ENCODE measurements around the gene DRG2.

Gene DRG2

GRCh38 chr17:18117533-18117932, 29.8 kb downstream of the DRG2 start:
- H3K27ac ChIP-seq (ENCODE audit: low read depth, low read length): no peak overlapping the region
- no peaks in the 10 kb centered on the region for H3K4me1 ChIP-seq (ENCODE audit: control insufficient read depth, insufficient read depth, low read length)
- H3K4me3 ChIP-seq (ENCODE audit: low read depth, low read length): no peak overlapping the region
- H3K36me3 ChIP-seq (ENCODE audit: control insufficient read depth, insufficient read depth, low read length): no peaks in the 10 kb centered on the region
- peaks cover 16% of the 10 kb centered on the region for H3K9me3 ChIP-seq (ENCODE audit: control insufficient read depth, insufficient read depth, low read depth, low read length)
- no peak overlapping the region for H3K9ac ChIP-seq (ENCODE audit: low read length)
- H3K27me3 ChIP-seq (ENCODE audit: control insufficient read depth, insufficient read depth, low read length): no peaks in the 10 kb centered on the region

GRCh38 chr17:18117982-18118975, 30.5 kb downstream of the DRG2 start:
- H3K27ac ChIP-seq (ENCODE audit: low read depth, low read length): no peak overlapping the region
- H3K9me3 ChIP-seq (ENCODE audit: control insufficient read depth, insufficient read depth, low read depth, low read length): peaks cover 16% of the 10 kb centered on the region
- no peaks in the 10 kb centered on the region for H3K36me3 ChIP-seq (ENCODE audit: control insufficient read depth, insufficient read depth, low read length)
- no peak overlapping the region for H3K4me3 ChIP-seq (ENCODE audit: low read depth, low read length)
- no peak overlapping the region for H3K9ac ChIP-seq (ENCODE audit: low read length)
- no peaks in the 10 kb centered on the region for H3K4me1 ChIP-seq (ENCODE audit: control insufficient read depth, insufficient read depth, low read length)
- H3K27me3 ChIP-seq (ENCODE audit: control insufficient read depth, insufficient read depth, low read length): no peaks in the 10 kb centered on the region

GRCh38 chr17:18119166-18119745, 31.5 kb downstream of the DRG2 start:
- Histone ChIP-seq H3K4me3 (ENCODE audit: low read depth, low read length) (no peak overlapping the region), H3K9me3 (ENCODE audit: control insufficient read depth, insufficient read depth, low read depth, low read length) (peaks cover 16% of the 10 kb centered on the region), H3K36me3 (ENCODE audit: control insufficient read depth, insufficient read depth, low read length) (no peaks in the 10 kb centered on the region), H3K9ac (ENCODE audit: low read length) (no peak overlapping the region), H3K4me1 (ENCODE audit: control insufficient read depth, insufficient read depth, low read length) (no peaks in the 10 kb centered on the region), H3K27me3 (ENCODE audit: control insufficient read depth, insufficient read depth, low read length) (no peaks in the 10 kb centered on the region), H3K27ac (ENCODE audit: low read depth, low read length) (no peak overlapping the region)

- peaks cover 16% of the 10 kb centered on the region for H3K9me3 ChIP-seq (ENCODE audit: control insufficient read depth, insufficient read depth, low read depth, low read length)
- no peak overlapping the region for H3K27ac ChIP-seq (ENCODE audit: low read depth, low read length)
- no peaks in the 10 kb centered on the region for H3K4me1 ChIP-seq (ENCODE audit: control insufficient read depth, insufficient read depth, low read length)
- no peaks in the 10 kb centered on the region for H3K36me3 ChIP-seq (ENCODE audit: control insufficient read depth, insufficient read depth, low read length)
- H3K9ac ChIP-seq (ENCODE audit: low read length): no peak overlapping the region
- H3K27me3 ChIP-seq (ENCODE audit: control insufficient read depth, insufficient read depth, low read length): no peaks in the 10 kb centered on the region
- H3K4me3 ChIP-seq (ENCODE audit: low read depth, low read length): no peak overlapping the region
Measured at GRCh38 chr17:18119938-18120337, 32.2 kb downstream of the DRG2 start.

DNA sequence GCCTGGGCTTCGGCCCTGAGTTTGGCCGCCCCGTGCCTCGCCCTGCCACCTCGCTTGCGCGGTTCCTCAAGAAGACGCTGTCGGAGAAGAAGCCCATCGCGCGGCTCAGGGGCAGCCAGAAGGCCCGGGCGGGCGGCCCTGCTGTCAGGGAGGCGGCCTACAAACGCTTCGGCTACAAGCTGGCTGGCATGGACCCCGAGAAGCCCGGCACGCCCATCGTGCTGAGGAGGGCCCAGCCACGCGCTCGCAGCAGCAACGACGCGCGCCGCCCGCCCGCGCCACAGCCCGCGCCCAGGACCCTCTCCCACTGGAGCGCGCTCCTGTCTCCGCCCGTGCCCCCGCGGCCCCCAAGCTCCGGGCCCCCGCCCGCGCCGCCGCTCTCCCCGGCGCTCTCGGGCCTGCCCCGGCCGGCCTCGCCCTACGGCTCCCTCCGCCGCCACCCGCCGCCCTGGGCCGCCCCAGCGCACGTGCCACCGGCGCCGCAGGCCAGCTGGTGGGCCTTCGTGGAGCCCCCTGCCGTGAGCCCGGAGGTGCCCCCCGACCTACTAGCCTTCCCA, 32.8 kb downstream of the DRG2 start:
- Histone ChIP-seq H3K4me1 (ENCODE audit: control insufficient read depth, insufficient read depth, low read length) (no peaks in the 10 kb centered on the region), H3K4me3 (ENCODE audit: low read depth, low read length) (no peak overlapping the region), H3K9ac (ENCODE audit: low read length) (no peak overlapping the region), H3K27ac (ENCODE audit: low read depth, low read length) (no peak overlapping the region), H3K36me3 (ENCODE audit: control insufficient read depth, insufficient read depth, low read length) (no peaks in the 10 kb centered on the region), H3K9me3 (ENCODE audit: control insufficient read depth, insufficient read depth, low read depth, low read length) (peaks cover 16% of the 10 kb centered on the region), H3K27me3 (ENCODE audit: control insufficient read depth, insufficient read depth, low read length) (no peaks in the 10 kb centered on the region)

DNA sequence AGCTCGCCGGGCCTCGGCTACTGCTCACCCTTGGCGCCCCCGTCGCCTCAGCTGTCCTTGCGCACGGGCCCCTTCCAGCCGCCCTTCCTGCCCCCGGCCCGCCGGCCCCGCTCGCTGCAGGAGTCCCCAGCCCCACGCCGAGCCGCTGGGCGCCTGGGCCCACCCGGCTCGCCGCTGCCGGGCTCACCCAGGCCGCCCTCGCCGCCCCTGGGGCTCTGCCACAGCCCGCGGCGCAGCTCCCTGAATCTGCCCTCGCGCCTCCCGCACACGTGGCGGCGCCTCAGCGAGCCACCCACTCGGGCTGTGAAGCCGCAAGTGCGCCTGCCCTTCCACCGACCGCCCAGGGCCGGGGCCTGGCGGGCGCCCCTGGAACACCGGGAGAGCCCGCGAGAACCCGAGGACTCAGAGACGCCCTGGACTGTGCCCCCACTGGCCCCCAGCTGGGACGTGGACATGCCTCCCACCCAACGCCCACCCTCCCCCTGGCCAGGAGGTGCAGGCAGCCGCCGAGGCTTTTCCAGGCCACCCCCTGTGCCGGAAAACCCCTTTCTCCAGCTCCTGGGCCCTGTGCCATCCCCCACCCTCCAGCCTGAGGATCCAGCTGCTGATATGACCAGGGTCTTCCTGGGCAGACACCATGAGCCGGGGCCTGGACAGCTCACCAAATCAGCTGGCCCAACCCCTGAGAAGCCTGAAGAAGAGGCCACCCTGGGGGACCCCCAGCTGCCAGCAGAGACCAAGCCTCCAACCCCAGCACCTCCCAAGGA, 33.6 kb downstream of the DRG2 start:
- no peaks in the 10 kb centered on the region for H3K4me1 ChIP-seq (ENCODE audit: control insufficient read depth, insufficient read depth, low read length)
- no peak overlapping the region for H3K27ac ChIP-seq (ENCODE audit: low read depth, low read length)
- H3K27me3 ChIP-seq (ENCODE audit: control insufficient read depth, insufficient read depth, low read length): no peaks in the 10 kb centered on the region
- H3K4me3 ChIP-seq (ENCODE audit: low read depth, low read length): no peak overlapping the region
- H3K9me3 ChIP-seq (ENCODE audit: control insufficient read depth, insufficient read depth, low read depth, low read length): peaks cover 16% of the 10 kb centered on the region
- H3K36me3 ChIP-seq (ENCODE audit: control insufficient read depth, insufficient read depth, low read length): no peaks in the 10 kb centered on the region
- no peak overlapping the region for H3K9ac ChIP-seq (ENCODE audit: low read length)

DNA sequence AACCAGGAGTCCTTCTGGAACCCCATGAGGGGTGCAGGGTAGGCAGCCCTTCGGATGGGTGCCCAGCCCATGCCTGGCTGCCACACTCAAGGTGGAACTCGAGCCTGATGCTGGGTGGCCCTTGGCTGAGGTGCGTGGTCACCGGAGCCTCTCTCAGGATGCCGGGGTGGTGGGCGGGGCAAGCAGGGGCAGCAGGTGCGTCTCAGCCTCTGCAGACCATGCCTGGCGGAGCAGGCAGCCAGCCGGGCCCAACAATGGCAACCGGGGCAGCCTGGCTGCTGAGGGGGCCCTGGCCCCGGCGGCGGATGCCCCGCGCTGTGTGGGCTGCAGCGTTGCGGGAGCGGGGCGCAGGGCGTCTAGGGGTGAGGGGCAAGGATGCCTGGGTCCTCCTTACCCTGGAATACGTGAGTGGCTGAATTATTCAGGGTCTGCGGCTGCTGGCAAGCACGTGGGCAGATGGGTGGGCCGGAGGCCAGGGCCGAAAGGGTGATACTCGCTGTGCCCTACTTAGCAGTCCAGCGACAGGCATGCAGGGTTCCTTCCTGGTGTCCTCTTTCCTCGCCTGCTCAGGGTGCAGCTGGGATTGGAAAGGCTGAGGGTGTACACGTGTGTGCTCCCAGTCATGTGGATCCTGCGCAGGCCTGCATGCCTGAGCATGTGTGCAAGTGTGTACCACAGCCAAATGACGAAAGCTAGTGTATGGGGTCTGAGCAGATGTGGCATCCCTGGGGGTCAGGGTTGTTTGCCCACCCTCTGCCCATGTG, 35.4 kb downstream of the DRG2 start:
- Histone ChIP-seq H3K27me3 (ENCODE audit: control insufficient read depth, insufficient read depth, low read length) (0 out of 2 replicates have a peak, but pooled peaks cover 2% of the 10 kb centered on the region), H3K4me1 (ENCODE audit: control insufficient read depth, insufficient read depth, low read length) (no peaks in the 10 kb centered on the region), H3K9me3 (ENCODE audit: control insufficient read depth, insufficient read depth, low read depth, low read length) (peaks cover 16% of the 10 kb centered on the region), H3K27ac (ENCODE audit: low read depth, low read length) (no peak overlapping the region), H3K4me3 (ENCODE audit: low read depth, low read length) (no peak overlapping the region), H3K9ac (ENCODE audit: low read length) (no peak overlapping the region), H3K36me3 (ENCODE audit: control insufficient read depth, insufficient read depth, low read length) (no peaks in the 10 kb centered on the region)

DNA sequence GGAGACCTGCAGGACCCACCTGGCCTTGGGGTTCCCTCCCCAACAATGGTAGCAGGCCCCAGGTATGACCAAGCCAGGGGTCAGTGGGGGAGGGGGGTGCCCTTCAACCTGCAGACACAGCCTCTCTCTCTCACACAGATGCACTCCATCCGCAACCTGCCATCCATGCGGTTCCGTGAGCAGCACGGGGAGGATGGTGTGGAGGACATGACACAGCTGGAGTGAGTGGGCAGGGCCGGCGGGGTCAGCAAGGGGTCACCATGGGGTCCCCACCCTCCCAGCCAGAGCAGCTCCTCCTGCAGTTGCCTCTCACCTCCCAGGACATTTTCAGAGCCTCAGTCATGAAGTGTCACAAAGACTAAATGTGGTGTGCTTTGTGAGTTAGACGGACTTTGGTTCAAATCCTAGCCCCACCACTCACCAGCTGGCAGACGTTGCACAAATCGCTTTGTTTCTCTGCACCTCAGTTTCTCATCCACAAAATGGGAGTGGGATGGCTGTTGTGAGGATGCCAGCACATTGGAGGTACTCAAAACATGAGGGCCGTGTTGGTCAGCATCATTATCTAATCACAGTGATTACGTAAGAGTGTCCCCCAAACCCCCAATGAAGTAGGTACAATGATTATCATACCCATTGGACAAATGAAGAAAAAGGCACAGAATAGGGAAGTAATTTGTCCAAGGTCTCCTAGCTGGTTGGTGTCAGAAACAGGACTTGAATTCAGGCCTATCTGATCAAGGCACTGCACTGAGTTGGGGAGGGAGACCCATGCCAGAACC, 36.8 kb downstream of the DRG2 start:
- Histone ChIP-seq H3K4me1 (ENCODE audit: control insufficient read depth, insufficient read depth, low read length) (no peaks in the 10 kb centered on the region), H3K4me3 (ENCODE audit: low read depth, low read length) (no peak overlapping the region), H3K36me3 (ENCODE audit: control insufficient read depth, insufficient read depth, low read length) (no peaks in the 10 kb centered on the region), H3K27ac (ENCODE audit: low read depth, low read length) (no peak overlapping the region), H3K9ac (ENCODE audit: low read length) (no peak overlapping the region), H3K9me3 (ENCODE audit: control insufficient read depth, insufficient read depth, low read depth, low read length) (peaks cover 8% of the 10 kb centered on the region), H3K27me3 (ENCODE audit: control insufficient read depth, insufficient read depth, low read length) (0 out of 2 replicates have a peak, but pooled peaks cover 8% of the 10 kb centered on the region)

- Histone ChIP-seq H3K27me3 (ENCODE audit: control insufficient read depth, insufficient read depth, low read length) (0 out of 2 replicates have a peak, but pooled peaks cover 8% of the 10 kb centered on the region), H3K27ac (ENCODE audit: low read depth, low read length) (no peak overlapping the region), H3K4me1 (ENCODE audit: control insufficient read depth, insufficient read depth, low read length) (no peaks in the 10 kb centered on the region), H3K9me3 (ENCODE audit: control insufficient read depth, insufficient read depth, low read depth, low read length) (no peaks in the 10 kb centered on the region), H3K9ac (ENCODE audit: low read length) (no peak overlapping the region), H3K36me3 (ENCODE audit: control insufficient read depth, insufficient read depth, low read length) (no peaks in the 10 kb centered on the region), H3K4me3 (ENCODE audit: low read depth, low read length) (no peak overlapping the region)
Measured at GRCh38 chr17:18129041-18129502, 41.3 kb downstream of the DRG2 start.
